Prostate gland (tissue), 2 donors: ENCODE measurements around the gene THSD4.

Source experiments
- POLR2A ChIP-seq: fragments of 450-650 bp; IDR thresholded peaks from one replicate; pipeline ENCODE4 v1.6.1; 2016; ENCODE audit warnings: antibody characterized with exemption, mild to moderate bottlenecking
- POLR2AphosphoS5 ChIP-seq: sonication (generic); formaldehyde crosslinking; IDR thresholded peaks from one replicate; pipeline ENCODE4 v1.6.1; 2017; ENCODE audit warnings: antibody characterized with exemption
- TF ChIP-seq, protein P1 (sequence below), 4 experiments: fragments of 200-600 bp in 2 of 4; fragments of 450-650 bp in 2 of 4; sonication (generic) in 2 of 4; IDR thresholded peaks; 1 replicate in 3 of 4; 2 replicates in 1 of 4; pipeline ENCODE4 v1.5.1; 2016 to 2019; ENCODE audit warnings: antibody characterized with exemption in 4 of 4, mild to moderate bottlenecking in 2 of 4, moderate library complexity in 2 of 4

DNA sequence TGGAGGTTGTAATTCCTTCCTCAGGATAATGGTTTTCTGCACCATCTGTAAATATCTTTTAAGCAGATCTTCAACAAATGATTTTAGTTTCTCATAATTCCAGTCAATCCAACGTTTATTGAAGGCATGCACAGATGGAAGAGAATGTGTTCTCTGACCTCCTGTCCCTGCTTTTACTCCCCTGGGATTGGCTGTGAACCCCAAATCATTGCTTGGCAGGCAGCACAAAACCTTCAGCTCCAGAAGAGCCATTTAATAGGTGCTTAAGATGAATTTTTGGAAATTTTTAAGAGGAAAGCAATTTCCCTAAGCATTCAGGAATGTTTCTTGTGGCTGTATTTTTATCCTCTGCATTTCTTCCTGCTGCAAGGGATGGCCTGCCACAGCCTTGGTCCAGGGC, 25.5 kb upstream of the THSD4 start:
- TF ChIP-seq, protein P1, sequence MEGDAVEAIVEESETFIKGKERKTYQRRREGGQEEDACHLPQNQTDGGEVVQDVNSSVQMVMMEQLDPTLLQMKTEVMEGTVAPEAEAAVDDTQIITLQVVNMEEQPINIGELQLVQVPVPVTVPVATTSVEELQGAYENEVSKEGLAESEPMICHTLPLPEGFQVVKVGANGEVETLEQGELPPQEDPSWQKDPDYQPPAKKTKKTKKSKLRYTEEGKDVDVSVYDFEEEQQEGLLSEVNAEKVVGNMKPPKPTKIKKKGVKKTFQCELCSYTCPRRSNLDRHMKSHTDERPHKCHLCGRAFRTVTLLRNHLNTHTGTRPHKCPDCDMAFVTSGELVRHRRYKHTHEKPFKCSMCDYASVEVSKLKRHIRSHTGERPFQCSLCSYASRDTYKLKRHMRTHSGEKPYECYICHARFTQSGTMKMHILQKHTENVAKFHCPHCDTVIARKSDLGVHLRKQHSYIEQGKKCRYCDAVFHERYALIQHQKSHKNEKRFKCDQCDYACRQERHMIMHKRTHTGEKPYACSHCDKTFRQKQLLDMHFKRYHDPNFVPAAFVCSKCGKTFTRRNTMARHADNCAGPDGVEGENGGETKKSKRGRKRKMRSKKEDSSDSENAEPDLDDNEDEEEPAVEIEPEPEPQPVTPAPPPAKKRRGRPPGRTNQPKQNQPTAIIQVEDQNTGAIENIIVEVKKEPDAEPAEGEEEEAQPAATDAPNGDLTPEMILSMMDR (IDR thresholded peaks at IDR 0.05), result no peak
- TF ChIP-seq POLR2AphosphoS5 (no peak), POLR2A (no peak)
